G401.6 (cell line): Measurements from ENCODE around the gene PCNP.
"Not testable (repeated sequence)": the region's sequence is repeated elsewhere in the genome, so short reads cannot be mapped to it uniquely, and the experiment has no call there.

Source experiments
- FAIRE-seq: peaks from 2 replicates; lab custom pipeline; 2012; peaks lifted over from hg19 to GRCh38; lab: Jason Lieb, UNC

PCNP gene

GRCh38 chr3:101633186-101633585, 59.2 kb downstream of the PCNP start:
- FAIRE-seq: no peak

GRCh38 chr3:101634591-101635196, 60.7 kb downstream of the PCNP start:
- no peak for FAIRE-seq

- no peak for FAIRE-seq
These were observed 61.4 kb downstream of the PCNP start for GRCh38 chr3:101635345-101635744.

GRCh38 chr3:101635954-101636798, 62.2 kb downstream of the PCNP start:
- peak; percentile 63 for FAIRE-seq

GRCh38 chr3:101637451-101637850, 63.5 kb downstream of the PCNP start:
- FAIRE-seq: no peak

- FAIRE-seq: no peak
These were observed 64.3 kb downstream of the PCNP start for GRCh38 chr3:101638261-101638745.

GRCh38 chr3:101639280-101639963, 65.4 kb downstream of the PCNP start:
- no peak for FAIRE-seq

- FAIRE-seq: no peak
These were observed 66.3 kb downstream of the PCNP start for GRCh38 chr3:101640256-101640655.

- not testable (repeated sequence) for FAIRE-seq
These were observed 67.6 kb downstream of the PCNP start for GRCh38 chr3:101641397-101642115.

GRCh38 chr3:101642441-101642840, 68.5 kb downstream of the PCNP start:
- no peak for FAIRE-seq

- no peak for FAIRE-seq
These were observed 69.2 kb downstream of the PCNP start for GRCh38 chr3:101643009-101643844.
